ENCODE measurements around the gene NDUFAF7. TPM values are rescaled to one million over a fixed set of nuclear protein-coding genes. Genes with fewer than 3 reads are reported as not detected.
"Not testable (repeated sequence)": the region's sequence is repeated elsewhere in the genome, so short reads cannot be mapped to it uniquely, and the experiment has no call there.

The NDUFAF7 gene
- total RNA-seq, 1 donor from 2014 or later, result 6.9 TPM

DNA sequence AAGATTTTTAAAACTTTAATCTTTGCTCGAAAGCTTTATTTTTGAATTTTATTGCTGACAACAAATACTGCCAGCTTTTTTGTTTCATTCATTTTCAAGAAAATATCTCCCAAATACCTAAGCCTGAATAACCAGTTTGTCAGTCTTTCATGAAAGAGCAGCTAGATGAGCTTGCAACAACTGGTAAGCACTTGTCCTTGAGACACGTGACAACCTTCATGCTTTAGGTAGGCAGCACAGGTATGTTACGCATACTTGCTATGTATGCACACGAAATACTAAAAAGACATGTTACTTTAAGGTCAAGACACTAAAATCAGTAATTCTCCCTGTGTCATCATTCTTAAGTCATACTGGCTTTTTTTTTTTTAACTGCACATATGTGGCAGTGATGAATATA, 12.4 kb upstream of the NDUFAF7 start:
- ATAC-seq, result peak; percentile 98

DNA sequence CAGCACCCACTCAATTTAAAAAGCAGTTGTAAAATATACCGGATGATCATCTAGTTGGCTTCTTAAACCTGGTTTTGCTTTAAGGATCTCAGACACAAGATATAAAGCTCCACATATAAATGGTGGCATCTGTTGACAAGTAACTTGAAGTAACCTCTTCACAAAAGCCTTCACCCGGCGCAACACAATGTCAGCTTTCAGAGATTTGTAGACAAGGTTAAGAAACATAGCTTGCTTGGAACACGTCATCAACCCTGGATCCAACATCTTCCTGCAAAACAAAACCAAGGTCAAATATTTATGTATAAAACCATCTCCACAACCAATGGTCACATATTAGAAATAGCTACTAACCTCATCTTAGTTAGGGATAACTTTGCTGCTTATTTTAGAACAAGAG, 8.3 kb upstream of the NDUFAF7 start:
- ATAC-seq, result no peak

DNA sequence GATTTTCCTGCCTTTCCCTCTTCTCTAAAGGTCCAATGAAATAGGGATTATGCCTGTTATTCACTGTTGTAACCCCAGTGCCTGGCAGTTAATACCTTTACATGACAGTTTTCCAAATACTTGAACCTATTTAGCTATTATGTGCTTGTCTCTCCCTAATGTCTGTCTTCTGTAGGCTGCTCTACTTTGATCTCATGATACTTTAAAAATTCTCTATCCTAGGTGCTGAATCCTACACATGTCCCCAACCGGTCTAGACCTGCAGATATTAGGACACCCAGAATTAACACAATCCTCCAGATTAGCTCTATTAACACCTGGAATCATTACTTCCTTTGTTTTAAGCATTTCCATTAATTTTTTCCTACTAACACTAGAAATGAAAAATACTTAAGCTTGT, 7.4 kb upstream of the NDUFAF7 start:
- peak; percentile 52 for ATAC-seq

DNA sequence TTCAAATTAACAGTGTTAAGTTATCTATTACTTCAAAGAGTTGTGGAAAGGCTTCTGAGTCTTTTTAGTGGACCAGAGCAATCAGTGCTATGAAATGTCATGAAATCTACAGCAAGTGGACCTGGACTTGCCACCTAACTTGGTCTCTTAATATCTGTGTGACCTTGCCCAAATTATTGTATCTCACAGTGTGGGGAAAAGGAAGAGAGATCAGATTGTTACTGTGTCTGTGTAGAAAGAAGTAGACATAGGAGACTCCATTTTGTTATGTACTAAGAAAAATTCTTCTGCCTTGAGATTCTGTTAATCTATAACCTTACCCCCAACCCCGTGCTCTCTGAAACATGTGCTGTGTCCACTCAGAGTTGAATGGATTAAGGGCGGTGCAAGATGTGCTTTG, 6.3 kb upstream of the NDUFAF7 start:
- not testable (repeated sequence) for ATAC-seq

DNA sequence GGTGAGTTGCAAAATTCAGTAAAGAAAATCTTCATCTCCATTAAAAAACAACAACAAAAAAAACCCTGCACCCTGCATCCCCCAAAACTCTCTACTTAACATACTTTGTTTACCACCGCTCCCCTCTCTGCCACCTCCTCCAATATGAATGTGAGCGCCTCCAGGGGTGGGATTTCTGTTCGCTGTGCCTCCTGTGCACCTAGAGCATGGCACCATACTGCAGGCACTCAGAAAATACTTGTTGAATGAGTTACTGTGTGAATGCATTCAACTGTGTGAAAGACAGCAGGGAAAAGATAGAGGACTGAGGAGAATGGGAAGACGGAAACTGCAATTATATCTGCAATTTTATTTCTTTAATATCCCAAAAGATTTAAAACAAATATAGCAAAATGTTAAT, 4.6 kb upstream of the NDUFAF7 start:
- ATAC-seq, result no peak

DNA sequence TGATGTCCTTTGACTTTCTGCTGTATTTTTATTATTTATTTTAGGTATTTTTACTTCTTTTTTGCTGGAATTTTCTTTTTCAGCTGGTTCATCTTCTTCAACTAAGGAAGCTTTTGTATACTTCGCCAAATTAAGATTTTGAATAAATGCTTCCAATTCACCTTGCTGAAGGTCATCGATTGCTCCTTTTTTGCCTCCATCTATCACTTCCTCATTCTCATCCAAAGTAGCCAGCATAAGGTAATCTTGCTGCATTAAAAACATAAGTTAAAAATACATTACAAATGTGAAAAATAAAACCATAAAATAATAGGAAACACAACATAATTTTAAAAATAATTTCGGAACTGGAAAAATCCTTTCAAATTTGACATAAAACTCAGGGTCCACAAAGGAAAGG, 2.7 kb upstream of the NDUFAF7 start:
- no peak for ATAC-seq

DNA sequence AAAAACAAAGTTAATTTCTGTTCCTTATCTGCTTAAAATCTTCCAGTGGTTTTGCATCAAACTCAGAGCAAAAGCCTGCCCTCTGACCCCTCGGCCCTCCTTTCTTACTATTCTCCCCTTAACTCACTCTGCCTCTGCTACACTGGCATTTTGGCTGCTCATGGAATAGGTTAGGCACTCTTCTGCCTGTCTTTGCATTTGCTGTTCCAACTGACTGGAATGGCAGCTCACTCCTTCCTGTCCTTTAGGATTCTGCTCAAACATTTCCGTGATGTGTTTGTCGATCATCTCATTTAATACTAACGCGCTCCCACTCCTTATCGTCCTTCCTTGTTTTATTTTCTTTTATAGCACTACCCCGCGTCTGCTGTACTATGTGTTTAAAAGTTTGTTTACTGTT, 877 bp upstream of the NDUFAF7 start:
- no peak for ATAC-seq

DNA sequence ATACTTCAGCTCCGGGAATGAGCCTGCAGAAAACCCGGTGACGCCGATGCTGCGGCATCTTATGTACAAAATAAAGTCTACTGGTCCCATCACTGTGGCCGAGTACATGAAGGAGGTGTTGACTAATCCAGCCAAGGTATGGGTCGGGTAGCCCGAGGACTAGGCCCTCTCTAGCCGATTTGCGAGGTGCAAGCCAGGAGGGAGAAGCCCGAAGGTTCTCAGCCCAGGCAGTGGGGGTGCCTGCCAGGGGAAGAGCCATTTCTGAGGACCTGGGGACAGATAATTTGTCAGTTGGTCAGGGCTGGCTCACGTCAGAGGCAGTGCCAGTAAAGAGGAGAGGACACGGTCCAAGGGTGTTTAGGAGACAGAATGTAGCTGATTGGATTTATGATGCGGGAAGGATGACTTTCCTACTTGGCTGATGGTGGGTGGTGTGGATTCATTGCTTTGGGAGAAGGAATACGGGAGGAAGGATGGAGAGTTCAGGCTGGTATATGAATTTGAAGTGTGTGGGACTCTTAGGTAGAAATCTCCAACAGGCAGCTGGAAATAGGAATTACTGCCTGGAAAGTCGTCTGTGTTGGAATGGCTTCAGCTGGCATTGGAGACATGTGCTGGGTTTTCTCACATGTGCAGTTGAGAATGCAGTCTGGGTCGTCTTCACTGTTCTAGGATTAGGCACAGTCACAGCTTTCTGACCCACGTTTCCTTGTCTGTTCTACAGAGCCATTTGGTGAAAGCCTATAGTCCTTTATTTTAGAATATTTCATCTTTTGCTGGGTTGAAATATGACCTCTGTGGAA, 874 bp downstream of the NDUFAF7 start:
- ATAC-seq, result peak; percentile 15

DNA sequence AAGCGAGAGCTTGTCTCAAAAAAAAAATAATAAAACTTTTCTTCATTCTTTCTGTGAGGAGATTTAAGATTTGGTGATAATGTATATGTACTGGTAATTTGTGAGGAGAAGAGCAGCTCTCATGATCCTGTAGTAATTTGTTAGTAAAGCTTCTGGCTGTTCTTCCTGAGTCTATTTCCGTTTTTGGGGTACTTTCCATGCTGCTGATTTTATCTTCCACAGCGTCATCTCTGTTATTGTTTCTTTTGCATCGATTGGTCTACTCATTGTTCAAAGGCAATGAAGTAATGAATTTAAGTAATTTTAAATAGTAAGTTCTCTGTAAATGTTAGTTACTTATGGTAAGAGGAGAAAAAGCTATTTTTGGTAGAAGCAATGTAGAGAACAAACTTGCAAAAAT, 12.0 kb downstream of the NDUFAF7 start:
- ATAC-seq, result no peak

DNA sequence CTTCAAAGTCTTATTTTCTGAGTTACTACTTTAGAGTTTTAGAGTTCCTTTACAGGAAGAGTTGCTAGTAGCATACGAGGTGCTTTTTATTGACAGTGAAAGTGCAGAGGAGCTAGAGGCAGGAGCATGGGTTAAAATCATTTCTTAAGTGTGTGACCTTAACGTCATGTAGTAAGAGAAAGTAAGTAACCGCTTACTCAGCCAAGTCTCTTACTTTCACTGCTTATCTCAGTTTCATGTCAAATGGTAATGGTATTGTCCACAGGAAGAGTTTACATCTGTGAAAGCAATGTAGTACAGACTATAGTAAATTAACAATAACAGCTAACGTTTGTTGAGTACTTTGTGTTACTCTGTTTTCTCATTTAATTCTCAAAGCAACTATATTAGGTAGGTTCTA, 12.6 kb downstream of the NDUFAF7 start:
- no peak for ATAC-seq

DNA sequence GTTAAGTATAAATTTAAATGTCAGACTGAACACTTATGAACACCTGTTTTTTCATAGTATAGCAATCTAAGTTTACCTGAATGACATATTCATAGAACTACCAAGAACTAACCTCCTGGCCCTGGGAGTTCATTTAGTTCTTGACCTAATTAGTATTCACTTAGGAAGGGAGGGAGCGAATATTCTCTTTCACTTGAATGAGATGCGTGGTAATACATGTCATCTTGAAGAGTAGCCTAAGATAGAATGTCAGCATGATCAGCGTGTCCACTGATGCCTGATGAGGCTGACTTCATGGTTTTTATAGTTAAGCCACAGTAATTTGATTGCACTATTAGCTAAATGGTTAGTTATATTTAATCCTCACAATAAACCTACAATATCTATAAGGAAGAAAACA, 13.3 kb downstream of the NDUFAF7 start:
- ATAC-seq, result no peak

DNA sequence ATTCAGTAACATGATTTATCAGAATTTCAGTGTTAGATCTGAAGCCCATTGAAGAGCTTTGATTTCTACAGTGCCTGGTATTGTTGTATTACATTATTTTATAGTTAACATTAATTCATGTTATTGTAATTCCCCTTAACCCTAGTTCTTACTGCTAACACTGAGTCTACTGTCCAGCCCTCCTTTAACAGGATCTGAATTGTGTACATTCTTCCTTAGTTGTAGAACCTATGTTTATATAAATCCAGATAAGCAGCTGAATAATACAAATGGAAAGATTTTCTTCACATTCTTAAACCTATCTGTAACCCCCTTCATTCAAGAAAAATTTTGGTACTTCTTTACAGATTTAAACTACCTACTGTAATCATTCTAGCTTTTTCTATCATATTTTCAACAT, 14.7 kb downstream of the NDUFAF7 start:
- no peak for ATAC-seq

DNA sequence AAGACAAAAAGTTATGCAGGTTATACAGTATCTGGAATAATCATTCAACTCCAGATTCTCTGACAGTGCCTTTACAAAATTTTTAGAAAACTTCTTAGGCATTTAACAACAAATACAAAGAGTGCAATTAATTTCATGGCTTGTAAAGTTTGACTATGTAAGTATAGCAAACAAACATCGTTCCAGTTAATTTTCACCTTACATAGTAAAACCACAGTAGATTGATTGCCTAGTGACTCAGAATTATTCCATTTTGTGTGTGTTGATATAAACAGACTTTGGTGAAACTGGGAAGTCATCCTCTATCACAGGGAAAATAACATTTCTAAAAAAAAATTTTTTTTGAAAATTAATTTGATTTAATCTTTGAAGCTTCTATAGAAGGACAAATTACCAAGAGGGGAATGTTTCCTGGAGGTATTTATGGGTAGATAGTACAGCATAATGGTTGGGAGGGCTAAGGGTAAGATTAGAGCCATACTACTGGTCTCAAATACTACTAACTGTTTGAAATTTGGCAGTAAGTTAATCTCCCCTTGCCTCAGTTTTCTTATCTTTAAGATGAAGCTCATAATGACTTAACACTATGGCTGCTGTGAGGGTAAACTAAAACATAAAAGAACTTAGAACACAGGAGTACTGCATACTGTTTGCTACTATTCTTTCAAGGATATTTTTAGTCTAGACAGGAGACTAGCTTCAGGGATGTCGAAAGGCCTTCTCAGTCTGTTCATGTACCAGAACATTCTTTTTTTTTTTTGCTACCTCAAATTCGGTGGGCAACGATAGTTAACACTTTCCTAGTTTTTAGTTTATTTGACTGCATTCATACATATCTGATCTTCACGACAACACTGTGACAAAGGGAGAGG, 19.6 kb downstream of the NDUFAF7 start:
- ATAC-seq, result no peak

DNA sequence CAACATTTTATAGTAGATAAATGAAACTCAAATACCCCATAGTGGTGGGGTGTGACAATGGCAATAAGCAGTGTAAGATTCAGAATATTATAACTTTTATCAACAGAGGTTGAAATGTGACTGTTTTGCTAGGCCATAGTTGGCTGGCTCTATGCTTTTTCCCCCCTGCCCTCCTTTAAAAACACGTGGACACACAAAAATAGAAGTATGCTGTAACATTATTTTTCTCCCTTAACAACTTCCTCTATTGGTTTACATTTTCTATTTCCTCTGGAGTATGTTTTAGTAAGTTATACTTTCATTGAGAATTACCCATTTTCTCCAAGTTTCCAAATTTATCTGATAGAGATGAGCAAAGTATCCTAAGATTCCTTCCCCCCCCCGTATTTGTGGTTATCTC, 31.1 kb downstream of the NDUFAF7 start:
- ATAC-seq, result no peak

DNA sequence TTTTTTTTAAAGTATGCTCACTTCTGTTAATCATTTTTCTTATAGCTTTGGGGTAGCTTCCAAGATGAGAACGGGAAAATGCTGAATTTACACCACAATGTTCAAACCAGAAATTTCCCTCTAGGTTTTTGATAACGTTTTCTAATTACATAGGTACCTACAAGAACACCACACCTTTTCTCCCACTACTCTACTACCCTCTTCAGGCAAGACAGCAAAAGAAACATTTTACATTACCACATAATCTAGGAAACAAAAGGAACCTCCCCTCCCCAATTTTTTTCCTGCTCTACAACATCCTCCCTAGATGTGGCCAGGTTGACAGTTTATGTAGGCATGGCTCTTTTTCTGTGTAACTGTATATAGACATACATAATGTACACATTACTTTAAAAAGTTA, 32.4 kb downstream of the NDUFAF7 start:
- no peak for ATAC-seq

DNA sequence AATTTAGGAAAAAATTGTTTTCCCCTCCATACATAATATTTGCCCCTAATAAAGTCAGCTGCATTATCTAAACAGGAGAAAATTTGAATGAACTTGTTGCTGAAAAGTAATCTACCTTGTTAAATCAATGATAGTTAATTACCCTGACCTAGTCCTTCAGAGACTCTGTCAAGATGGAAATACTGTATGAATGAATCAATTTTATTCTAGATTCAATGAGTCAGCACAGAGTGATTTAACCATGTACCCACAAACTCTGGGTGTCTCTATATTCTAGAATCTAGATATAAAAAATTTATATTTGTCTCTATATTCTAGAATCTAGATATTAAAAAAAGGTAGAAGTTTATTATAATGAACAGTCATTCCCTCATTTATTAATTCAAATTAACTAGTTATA, 36.2 kb downstream of the NDUFAF7 start:
- ATAC-seq, result no peak

DNA sequence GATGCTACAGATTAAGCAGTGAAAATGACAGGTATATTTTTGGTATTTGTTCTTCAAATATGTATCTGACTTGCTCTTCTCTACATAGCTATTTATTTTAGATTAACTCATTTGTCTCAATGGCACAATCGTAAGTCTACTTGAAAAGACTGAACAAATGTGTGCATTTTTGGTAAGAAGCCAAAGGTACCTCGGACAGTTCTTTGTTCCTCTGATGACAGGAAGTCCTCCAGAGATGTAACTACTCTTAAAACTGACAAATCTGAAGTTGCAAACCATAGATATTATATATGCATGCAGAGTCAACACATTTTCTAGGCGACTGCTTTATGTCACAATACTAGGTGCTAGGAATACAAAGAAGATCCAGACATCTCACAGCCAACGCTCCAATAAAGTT, 36.7 kb downstream of the NDUFAF7 start:
- no peak for ATAC-seq

DNA sequence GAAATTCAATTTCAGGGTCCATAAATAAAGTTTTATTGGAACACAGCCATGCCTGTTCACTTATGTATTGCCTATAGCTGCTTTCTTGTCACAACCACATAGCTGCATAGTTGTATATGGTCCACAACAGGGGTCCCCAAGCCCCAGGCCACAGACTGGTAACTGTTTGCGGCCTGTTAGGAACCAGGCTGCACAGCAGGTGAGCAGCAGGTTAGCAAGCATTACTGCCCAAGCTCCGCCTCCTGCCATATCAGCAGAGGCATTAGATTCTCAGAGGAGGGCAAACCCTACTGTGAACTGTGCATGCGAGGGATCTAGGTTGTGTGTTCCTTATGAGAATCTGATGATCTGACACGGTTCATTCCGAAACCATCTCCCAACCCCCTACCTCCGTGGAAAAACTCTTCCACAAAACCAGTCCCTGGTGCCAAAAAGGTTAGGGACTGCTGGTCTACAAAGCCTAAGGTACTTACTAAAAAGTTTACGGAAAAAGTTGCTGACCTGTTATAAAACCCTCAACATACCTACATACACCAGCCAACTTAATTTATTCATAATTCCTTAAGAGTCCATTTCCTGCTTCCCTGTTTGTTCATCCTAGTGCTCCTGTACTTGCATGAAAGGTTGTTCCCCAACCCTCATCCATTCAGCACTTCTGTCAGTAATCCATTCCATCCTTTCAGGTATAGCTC, 40.1 kb downstream of the NDUFAF7 start:
- no peak for ATAC-seq

DNA sequence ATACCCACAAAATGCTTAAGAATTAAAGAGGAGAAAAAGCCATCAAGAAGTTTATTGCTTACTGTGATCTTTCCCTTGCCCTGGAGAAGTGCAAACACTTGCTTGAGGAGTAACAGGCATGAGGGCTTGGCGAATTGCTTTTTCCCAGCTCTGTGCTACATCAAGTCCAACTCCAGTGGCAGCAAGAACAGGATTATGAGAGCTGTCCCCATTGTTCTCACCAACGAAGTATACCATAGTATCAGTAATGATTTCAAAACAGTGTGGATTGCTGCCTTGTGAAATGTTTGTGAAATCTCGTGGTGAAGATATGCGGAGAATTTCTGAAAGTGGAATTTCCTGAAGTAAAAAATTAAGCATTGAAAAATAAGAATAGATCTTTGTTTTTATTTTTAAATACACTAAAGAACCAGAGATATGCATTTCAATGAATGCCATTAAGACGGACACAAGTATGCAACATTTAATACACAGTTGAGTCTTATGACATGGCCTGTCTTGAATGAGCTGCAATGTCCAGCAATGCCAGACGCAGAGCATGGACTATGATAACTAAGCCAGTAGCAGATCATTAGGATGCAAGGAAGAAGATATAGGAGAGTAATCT, 43.0 kb downstream of the NDUFAF7 start:
- ATAC-seq, result no peak

DNA sequence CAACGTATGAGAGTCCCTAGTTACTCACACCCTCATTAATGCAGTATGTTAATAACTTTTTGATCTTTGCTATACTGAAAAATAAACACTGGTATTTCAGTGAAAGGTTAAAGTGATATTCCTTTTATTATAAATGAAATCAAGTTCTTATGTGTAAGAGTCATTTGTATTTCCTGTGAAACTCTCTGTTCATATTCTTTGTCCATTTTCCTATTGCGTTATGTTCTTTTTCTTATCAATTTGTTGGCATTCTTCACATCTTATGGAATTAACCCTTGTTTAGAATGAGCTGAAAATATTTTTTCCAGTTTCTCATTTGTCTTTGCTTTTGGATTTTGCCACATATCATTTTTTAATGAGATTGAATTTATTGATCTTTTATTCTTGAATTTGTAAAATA, 44.8 kb downstream of the NDUFAF7 start:
- ATAC-seq, result no peak

DNA sequence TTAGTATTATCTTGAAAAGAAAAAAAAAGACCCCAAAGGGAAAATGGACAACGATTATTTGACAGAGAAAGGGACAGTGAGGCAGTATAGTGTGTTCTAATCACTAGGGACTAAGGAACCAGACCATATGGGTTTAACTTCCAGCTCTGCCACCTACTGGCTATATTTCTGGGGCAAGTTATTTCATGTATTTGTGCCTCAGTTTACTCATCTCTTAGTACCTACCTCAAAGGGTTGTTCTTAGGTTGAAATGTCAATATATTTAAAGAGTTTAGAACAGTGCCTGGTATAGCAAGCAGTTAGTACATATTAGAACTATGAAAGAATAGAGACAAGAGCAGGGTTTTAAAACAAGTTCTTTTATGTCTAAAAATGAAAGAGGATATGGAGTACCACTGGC, 50.5 kb downstream of the NDUFAF7 start:
- no peak for ATAC-seq

DNA sequence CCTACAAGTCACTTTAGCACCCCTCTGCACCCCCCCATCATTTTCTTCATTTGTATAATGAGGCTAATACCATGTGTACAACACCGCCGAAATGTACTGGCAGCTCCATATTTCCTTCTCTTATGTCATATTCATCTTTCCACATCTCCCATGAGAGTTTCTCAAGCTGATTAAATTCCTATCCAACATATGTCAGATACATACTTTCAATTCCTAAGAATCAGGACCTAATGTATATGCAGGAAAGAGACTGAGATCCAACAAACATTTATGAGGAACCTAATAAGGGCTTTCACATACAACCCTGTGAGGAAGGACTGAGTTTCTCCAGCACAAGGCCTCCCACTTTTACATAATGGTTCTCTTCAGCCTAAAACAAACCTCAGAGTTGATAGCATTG, 51.3 kb downstream of the NDUFAF7 start:
- no peak for ATAC-seq

DNA sequence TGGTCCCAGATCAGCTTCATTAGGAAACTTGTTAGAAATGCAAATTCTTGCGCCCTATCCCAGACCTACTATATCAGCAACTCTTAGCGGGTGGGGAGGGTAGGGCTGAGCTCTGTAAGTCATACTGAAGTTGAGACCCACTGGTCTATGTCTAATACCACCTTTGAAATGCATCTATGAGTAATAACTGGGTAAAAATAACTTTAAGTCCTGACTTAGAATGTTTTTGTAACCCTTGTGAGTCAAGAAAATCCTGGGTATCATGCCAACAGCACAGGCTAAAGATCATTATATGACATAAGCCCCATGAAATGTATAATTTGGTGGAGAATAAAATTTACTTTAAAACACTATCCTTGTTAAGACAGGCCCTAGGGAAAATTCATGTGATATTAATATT, 51.7 kb downstream of the NDUFAF7 start:
- ATAC-seq, result peak; percentile 60

Measured in esophagus mucosa (tissue), 1 donor.